HG03432 (cell line): ENCODE results near the gene OSBPL3.

ENCODE experiments used
- ATAC-seq: cut with Tn5 transposase; IDR thresholded peaks from one replicate; pipeline ENCODE4 v1.9.1; 2021; ENCODE audit warnings: mild to moderate bottlenecking, moderate library complexity; ENCODE audit not compliant: unreplicated experiment

Gene OSBPL3

GRCh38 chr7:24777806-24778205 lies 202.2 kb downstream of the OSBPL3 start:
- ATAC-seq, result no peak

DNA sequence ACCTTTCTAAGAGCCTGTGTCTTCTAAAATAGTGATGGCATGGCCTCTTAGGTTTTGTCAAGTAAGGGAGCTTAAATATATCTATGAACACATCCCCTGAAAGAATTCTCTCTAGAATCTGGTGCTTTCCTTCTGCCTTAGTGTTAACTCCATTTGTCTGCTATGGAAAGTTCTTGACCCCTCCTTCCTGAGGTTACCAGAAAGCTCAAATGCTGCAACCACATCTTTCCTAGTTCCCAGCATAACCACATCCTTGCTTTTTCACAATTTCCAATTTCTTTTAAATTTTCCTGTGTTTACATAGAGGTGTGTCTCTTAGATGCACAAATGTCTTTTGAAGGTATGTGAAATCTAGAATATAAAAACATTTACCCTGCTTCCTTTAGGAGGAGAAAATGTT lies 206.3 kb downstream of the OSBPL3 start:
- ATAC-seq, result no peak

DNA sequence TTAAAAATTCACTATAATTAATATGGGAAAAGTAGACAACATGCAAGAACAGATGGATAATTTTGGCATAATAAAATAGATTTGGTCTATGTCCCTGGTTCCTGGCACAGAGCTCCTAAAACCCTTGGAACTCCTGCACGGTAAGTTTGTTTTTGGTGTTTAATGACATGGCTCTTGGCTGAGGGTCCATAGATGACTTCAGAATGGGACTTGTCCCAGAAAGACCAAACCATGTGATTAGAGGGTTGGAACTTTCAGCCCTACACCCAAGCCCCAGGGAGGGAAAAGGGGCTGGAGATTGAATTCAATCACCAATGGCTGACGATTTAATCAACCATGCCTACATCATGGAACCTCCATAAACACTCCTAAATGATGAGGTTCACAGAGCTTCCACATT lies 210.1 kb downstream of the OSBPL3 start:
- no peak for ATAC-seq

DNA sequence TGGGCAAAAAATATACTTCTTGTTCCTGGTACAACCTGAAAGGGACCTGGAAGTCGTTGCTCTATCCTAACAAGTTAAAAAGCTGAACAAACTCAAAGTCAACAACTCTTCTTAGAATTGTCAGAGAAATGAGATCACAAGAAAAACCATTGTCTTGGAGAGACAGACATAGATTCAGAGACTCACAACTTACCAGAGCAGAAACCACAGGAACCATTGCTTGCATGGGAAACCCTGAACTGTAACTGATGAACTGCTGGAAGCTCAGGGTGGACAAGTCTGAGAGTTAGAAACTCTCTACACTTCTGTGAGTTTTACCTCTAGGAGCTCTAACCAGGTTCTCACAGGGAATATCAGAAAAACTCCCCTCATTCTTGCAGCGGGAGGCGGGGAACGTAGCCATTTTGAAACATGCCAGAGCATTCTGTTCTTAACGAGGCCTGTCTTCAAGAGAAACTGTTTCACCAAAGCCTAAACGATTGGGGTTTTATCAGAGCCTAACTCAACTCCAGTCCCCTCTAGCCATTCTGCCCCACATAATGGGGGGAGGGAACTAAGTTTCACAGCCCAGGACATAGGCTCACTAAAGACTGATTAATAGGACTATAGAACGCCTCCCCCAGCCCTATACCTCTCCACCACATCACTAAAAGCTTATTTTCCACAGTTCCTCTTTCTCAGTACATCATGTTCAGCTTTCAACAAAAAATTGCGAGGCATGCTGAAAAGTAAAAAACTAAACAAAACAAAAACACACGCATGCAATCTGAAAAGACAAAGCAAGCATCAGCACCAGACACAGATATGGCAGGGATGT lies 210.8 kb downstream of the OSBPL3 start:
- ATAC-seq, result no peak

GRCh38 chr7:24767878-24768569 lies 212.0 kb downstream of the OSBPL3 start:
- ATAC-seq, result no peak

DNA sequence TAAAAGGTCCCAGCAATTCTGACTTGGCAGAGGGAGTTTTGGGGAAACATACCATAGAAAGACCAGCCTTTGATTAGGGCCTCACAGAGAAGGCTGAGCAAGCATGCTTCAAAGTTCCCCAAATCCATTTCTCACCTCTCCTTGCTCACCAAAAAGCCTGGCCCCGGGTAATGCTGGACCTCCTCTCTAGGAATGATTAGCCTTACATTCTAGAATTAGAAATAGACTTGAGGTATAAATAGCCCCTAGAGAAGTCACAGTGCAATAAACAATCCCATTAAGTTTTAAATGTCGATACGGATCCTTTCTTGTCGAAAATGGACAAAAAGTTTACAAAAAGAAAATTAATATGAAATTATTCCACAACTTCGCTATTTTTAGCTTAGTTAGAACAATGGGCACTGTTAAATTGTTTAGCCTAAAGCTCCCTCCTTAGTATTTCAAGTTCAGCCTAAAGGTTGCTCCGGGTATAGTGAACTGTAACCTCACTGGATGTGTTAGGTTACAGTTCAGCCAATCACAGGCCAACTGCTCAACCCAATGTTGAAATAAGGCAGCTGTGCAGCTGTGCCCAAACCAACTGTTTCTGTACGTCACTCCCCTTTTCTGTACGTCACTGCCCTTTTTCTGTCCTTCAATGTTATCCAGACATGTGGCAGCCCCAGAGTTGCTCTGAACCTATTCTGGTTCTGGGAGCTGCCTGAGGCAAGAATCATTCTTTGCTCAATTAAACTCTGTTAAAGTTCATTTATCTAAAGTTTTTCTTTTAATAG lies 214.8 kb downstream of the OSBPL3 start:
- no peak for ATAC-seq

DNA sequence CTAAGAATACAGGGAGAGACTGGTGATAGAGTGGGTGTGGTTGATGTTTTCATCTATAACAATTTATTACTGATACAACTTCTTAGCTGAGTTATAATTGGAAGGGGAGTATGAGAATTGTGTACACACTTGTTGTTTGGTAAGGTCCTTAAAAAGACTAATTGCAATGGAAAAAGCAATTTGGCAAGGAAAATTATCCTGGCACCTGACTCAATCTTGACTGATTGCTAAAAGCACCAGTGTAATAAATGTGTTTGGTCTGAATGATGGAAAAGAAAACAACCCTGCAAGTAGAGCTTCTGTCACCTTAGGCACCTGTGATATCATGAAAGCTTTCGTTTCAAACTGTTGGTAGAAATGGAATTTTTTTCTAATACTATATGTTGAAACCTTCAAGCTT lies 216.0 kb downstream of the OSBPL3 start:
- ATAC-seq, result no peak

DNA sequence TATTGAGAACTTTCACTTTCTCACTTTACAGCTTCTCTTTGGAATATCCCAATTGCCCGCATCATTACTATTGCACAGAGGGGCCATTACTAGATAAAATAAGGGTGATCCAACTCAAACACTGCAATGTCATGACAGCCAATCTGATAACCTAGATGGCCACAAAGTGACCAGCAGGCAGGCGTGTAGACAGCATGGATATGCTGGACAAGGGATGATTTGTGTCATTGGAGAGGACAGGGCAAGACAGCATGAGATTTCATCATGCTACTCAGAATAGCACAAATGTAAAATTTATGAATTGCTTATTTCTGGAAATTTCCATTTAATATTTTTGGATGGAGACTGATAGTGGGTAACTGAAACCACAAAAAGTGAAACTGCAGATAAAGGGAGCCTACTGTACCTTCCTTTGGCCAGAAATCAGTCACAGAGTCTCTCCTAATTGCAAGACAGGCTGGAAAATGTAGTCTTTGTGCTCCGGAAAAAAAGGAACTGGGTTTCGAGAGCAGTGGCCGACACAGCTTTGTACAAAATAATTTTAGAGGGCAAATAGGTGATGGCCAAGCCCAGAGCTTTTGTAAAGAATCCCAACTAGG lies 216.6 kb downstream of the OSBPL3 start:
- ATAC-seq, result no peak

GRCh38 chr7:24762771-24763170 lies 217.2 kb downstream of the OSBPL3 start:
- no peak for ATAC-seq

- no peak for ATAC-seq
These were observed 219.0 kb downstream of the OSBPL3 start for GRCh38 chr7:24760968-24761367.

GRCh38 chr7:24757353-24758275 lies 222.4 kb downstream of the OSBPL3 start, which contains the start of gene GSDME:
Gene GSDME (minus strand): TSS chr7:24757464. CDS start chr7:24749774, 7,690 bp downstream.
- ATAC-seq, result peak; percentile 64

- peak; percentile 16 for ATAC-seq
These were observed 223.2 kb downstream of the OSBPL3 start for GRCh38 chr7:24756545-24757352.

DNA sequence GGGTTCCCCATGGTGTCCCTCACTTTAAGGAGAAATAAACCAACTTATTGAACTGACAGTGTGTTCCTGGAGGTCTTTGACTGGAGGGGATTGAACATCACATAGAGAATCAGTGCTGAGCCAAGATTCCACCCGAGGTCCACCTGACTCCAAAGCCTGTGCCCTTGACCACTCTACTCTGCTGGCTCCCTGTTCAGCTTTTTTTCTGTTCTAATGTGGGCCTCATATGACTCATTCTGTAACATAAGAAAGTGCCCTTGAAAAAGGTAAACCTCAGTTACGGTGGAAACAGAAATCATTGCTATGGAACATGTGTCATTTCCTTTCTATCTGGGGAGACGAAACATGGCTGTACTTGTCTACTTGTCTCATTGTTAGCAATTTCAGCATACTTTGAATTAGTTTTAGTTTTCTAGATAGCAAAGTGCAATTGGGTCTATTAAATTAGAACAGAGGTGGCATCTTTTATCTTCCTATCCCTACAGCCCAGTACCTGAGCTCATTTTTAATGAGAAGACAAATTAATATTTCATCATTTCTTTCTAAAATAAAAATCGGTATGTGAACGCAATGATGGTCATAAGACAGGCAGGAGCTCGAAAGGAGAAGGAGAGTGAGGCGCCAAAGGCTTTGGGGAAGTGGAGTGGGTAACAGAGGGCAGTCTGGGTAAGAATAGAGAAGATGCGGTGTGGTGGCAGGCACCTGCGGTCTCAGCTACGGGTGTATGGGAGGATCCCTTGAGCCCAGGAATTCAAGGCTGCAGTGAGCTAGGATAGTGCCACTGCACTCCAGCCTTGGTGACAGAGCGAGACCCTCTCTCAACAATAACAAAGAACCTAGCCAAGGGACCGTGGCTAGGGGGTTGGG lies 224.2 kb downstream of the OSBPL3 start:
- ATAC-seq, result peak; percentile 68

DNA sequence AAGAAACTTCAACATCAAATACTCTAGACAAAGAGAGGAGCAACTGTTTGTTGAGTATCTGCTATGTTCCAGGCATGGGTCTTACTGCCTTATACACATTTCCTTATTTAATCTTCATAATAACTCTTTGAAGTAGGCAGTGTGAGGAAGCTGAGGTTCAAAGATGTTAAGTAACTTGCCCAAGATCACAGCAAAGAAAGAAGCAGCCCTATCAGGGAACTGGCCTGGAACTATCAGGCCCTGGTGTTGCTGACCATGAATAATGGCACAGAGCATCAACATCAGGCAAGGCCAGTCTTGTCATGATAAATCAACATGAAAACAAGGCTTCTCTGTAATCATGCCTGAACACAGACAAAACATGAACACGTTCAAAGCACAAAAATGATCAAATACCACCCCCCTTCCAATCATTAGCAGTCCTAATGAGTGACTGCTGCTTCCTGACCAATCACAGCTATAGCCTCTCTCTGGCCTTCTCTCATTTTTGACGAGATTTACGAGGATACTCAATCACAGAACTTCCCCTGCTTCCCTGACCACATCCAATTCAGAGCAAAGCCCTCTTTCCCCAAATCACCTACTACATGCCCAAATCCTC lies 225.0 kb downstream of the OSBPL3 start:
- ATAC-seq, result peak; percentile 5

DNA sequence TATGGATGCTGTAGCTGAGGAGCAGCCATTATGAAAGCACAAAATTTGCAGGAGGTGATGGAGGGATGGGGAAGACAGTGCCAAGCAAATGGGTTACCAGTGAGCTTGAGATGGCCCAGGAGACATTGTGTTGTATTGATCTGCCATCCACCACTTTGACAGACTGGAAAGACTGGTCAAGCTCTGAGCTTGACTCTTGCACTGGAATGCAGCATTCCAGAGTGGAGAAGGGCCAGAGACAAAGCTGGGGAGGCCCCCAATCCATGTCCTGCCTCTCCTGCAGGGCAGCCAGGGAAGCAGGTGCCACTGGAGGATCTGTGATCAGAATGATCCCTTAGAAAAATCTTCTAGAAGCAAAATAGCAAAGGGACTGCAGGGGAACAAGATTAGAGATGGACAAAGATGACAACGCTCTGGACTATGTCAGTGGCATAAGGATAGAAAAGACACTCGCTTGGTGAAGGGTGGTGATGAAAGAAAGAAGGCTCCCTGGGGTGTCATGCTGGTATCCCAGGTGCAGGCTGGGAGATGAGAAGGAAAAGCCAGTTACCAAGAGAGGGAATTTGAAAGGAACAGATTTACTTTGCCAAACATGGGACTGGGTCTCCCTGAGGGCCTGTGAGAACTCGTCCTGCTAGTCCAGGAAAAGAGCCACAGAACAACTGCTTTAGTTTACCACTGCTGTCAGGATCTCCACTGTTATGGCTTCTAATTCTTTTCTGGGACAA lies 227.7 kb downstream of the OSBPL3 start:
- no peak for ATAC-seq

- no peak for ATAC-seq
These were observed 228.5 kb downstream of the OSBPL3 start for GRCh38 chr7:24751484-24751883.

DNA sequence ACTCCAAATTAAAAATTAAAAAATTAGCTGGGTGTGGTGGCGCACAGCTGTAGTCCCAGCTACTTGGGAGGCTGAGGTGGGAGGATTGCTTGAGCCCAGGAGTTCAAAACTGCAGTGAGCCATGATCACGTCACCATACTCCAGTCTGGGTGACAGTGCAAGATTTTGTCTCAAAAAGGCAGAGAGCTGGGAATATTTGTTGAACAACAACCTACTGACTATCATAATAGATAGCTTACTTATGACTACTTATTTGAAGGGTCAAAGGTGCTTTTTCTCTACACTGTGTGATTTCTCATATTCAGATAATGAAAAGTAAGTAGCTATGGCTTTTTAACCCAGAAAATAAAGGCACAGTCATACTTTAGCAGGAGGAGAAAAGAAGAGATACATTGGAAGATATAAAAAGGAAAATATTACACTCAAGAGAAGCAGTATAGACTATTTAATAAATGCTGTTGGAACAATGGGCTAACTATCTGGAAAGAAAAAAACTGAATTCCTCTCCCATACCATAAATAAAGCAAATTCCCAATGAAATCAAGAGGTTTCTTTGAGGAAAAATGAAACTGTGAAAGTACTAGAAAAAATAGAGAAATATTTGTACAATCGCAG lies 229.4 kb downstream of the OSBPL3 start:
- ATAC-seq, result no peak
